ENCODE measurements around the gene TSPAN5. TPM values are rescaled to one million over a fixed set of nuclear protein-coding genes. Genes with fewer than 3 reads are reported as not detected.

Gene TSPAN5
- total and polyA plus RNA-seq, 8 donors = 1.6 to 90.2 (median 8.5) TPM

GRCh38 chr4:98444371-98444770 is 214.0 kb downstream of the TSPAN5 start:
- intact Hi-C loops (cut with DNase I; ENCODE audit: low total_unique reads) = no loop called here
- no peaks in the 10 kb centered on the region for H3K4me1 ChIP-seq
- no peak overlapping the region for H3K27ac ChIP-seq
- DNase-seq = no peak
- no peak for TF ChIP-seq POLR2A (IDR thresholded peaks at IDR 0.05)
- TF ChIP-seq, protein P1, sequence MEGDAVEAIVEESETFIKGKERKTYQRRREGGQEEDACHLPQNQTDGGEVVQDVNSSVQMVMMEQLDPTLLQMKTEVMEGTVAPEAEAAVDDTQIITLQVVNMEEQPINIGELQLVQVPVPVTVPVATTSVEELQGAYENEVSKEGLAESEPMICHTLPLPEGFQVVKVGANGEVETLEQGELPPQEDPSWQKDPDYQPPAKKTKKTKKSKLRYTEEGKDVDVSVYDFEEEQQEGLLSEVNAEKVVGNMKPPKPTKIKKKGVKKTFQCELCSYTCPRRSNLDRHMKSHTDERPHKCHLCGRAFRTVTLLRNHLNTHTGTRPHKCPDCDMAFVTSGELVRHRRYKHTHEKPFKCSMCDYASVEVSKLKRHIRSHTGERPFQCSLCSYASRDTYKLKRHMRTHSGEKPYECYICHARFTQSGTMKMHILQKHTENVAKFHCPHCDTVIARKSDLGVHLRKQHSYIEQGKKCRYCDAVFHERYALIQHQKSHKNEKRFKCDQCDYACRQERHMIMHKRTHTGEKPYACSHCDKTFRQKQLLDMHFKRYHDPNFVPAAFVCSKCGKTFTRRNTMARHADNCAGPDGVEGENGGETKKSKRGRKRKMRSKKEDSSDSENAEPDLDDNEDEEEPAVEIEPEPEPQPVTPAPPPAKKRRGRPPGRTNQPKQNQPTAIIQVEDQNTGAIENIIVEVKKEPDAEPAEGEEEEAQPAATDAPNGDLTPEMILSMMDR (IDR thresholded peaks at IDR 0.05) = no peak
- TF ChIP-seq EP300 (IDR thresholded peaks at IDR 0.05) = no peak
- no peak for TF ChIP-seq POLR2AphosphoS5 (IDR thresholded peaks at IDR 0.05)
- H3K9me3 ChIP-seq = no peaks in the 10 kb centered on the region
- no peaks in the 10 kb centered on the region for H3K27me3 ChIP-seq
- peaks cover 12 to 44% (median 35%) of the 10 kb centered on the region in 4 donors for H3K36me3 ChIP-seq
- H3K4me3 ChIP-seq = no peak overlapping the region

DNA sequence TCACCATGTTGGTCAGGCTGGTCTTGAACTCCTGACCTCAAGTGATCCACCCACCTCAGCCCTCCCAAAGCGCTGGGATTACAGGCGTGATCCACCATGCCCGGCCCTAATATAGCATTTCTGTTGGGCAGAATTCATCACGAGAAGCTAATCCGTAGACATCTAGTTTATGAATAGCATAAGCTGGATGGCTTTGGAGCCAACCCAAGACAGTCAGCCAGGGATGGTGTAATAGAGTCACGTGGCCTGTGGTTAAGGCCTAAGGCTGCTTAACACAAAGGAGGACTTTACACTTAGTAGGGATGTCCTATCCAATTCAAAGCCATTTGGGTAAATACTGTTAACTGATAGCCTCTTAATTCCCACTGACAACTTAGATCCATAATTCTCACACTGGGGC is 223.6 kb downstream of the TSPAN5 start:
- Histone ChIP-seq H3K4me3 (no peak overlapping the region), H3K36me3 (peaks cover 0 to 42% (median 37%) of the 10 kb centered on the region in 4 donors), H3K27me3 (no peaks in the 10 kb centered on the region), H3K4me1 (peaks cover 0 to 8% (median 0%) of the 10 kb centered on the region in 4 donors), H3K9me3 (no peaks in the 10 kb centered on the region), H3K27ac (no peak overlapping the region)
- TF ChIP-seq, protein P1 (IDR thresholded peaks at IDR 0.05) = no peak
- no peak for DNase-seq
- intact Hi-C loops (cut with DNase I; ENCODE audit: low total_unique reads) = no loop called here
- WGBS, 5 donors = 89 to 99% (median 96%) methylated on average over 6 of the region's 6 CpGs

GRCh38 chr4:98433691-98434090 is 224.7 kb downstream of the TSPAN5 start:
- Histone ChIP-seq H3K4me3 (no peak overlapping the region), H3K4me1 (peaks cover 0 to 8% (median 0%) of the 10 kb centered on the region in 4 donors), H3K27ac (no peak overlapping the region), H3K36me3 (peaks cover 0 to 38% (median 36%) of the 10 kb centered on the region in 4 donors), H3K9me3 (no peaks in the 10 kb centered on the region), H3K27me3 (no peaks in the 10 kb centered on the region)
- TF ChIP-seq POLR2AphosphoS5 (IDR thresholded peaks at IDR 0.05) (no peak), EP300 (IDR thresholded peaks at IDR 0.05) (no peak), POLR2A (IDR thresholded peaks at IDR 0.05) (no peak)
- TF ChIP-seq, protein P1 (IDR thresholded peaks at IDR 0.05) = no peak
- WGBS, 5 donors = 88 to 93% (median 90%) methylated on average over 1 of the region's 1 CpG
- intact Hi-C loops (cut with DNase I; ENCODE audit: low total_unique reads) = no loop called here
- DNase-seq = no peak

DNA sequence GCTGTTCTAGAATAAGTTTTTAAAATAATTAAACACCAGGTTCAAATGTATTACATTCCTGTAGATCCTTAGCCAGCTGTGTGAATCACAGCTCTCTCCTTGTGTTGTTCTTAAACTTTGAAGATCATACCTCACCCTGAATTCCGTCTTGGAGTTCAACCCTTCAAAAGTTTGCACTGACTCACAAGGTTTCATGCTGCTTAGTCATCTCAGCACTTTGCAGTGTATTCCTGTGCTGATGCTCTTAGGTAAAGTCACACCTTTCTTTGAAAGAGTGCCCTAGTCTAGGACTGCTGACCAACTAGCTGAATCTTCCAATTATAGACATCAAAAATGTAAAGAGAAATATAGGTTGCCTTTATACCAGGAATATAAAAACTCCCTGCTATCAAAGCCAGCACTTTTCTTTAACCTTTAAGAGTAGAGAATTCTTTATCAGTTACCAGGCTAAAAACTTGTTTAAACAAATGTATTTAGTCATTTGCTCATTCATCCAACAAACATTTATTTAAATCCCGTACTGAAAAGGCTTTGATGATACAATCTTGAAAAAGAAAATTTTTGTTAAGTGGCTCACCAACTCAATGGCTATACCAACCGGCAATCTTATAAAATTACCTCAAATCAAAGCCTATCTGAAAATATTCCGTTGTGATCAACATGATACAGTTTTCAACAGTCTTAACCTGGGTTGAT is 227.6 kb downstream of the TSPAN5 start:
- Histone ChIP-seq H3K9me3 (no peaks in the 10 kb centered on the region), H3K27ac (no peak overlapping the region), H3K36me3 (peaks cover 0 to 20% (median 17%) of the 10 kb centered on the region in 4 donors), H3K4me3 (no peak overlapping the region), H3K4me1 (peaks cover 0 to 8% (median 0%) of the 10 kb centered on the region in 4 donors), H3K27me3 (no peaks in the 10 kb centered on the region)
- peak in 1 of 2 donors; percentile 42 for DNase-seq
- 46 to 63% (median 56%) methylated on average over 4 of the region's 4 CpGs for WGBS, 5 donors
- TF ChIP-seq, protein P1 (IDR thresholded peaks at IDR 0.05) = no peak
- no peak for TF ChIP-seq EP300 (IDR thresholded peaks at IDR 0.05)
- TF ChIP-seq POLR2AphosphoS5 (IDR thresholded peaks at IDR 0.05) = peak in 1 of 3 donors; percentile 50
- intact Hi-C loops (cut with DNase I; ENCODE audit: low total_unique reads) = no loop called here

Measured in stomach (tissue), 9 donors.